Peyer's patch (tissue), 4 donors: ENCODE measurements around the gene LHX4.

Experiments
- CTCF ChIP-seq, 6 experiments: fragments of 450-650 bp in 4 of 6; fragments of 200-600 bp in 2 of 6; sonication (generic) in 1 of 6; IDR thresholded peaks; one replicate each; pipeline ENCODE4 v1.5.1; 2017 to 2019; ENCODE audit warnings: antibody characterized with exemption in 6 of 6, mild to moderate bottlenecking in 3 of 6, moderate library complexity in 1 of 6
- POLR2A ChIP-seq, 2 donors: fragments of 450-650 bp; IDR thresholded peaks; one replicate each; pipeline ENCODE4 v1.5.1; 2017; ENCODE audit warnings: antibody characterized with exemption in 2 of 2, mild to moderate bottlenecking in 2 of 2, moderate library complexity in 2 of 2

GRCh38 chr1:180259431-180260338 lies 29.6 kb downstream of the LHX4 start:
- TF ChIP-seq POLR2A (IDR thresholded peaks at IDR 0.05) (no peak), CTCF (IDR thresholded peaks at IDR 0.05) (no peak)
